Lung (tissue), 12 donors: Measurements from ENCODE around the gene NETO2. TPM values are rescaled to one million over a fixed set of nuclear protein-coding genes. Genes with fewer than 3 reads are reported as not detected.
"Not testable (repeated sequence)": the region's sequence is repeated elsewhere in the genome, so short reads cannot be mapped to it uniquely, and the experiment has no call there.

Source experiments
- ATAC-seq: fragments of 200-7000 bp; cut with Tn5 transposase; one replicate; pipeline ENCODE4 v1.9.1; 2020; ENCODE audit warnings: moderate number of reproducible peaks; ENCODE audit not compliant: insufficient read depth, low FRiP score
- DNase-seq, 3 donors: peaks; one replicate each; pipeline ENCODE4 v3.0.0-alpha.2; 2013 to 2017
- H3K27ac ChIP-seq, 2 donors: one replicate each; pipeline ENCODE4 v1.5.1; 2013; ENCODE audit warnings: mild to moderate bottlenecking in 2 of 2, moderate library complexity in 2 of 2, control low read depth in 1 of 2, inconsistent platforms in 1 of 2, low read depth in 1 of 2, low read length in 1 of 2
- H3K27me3 ChIP-seq, 3 donors: one replicate each; pipeline ENCODE4 v1.5.1; 2013; ENCODE audit warnings: low read length in 2 of 3; ENCODE audit not compliant: control insufficient read depth in 3 of 3, insufficient read depth in 3 of 3
- H3K36me3 ChIP-seq, 4 donors: one replicate each; pipeline ENCODE4 v1.5.1; 2013; ENCODE audit warnings: low read length in 4 of 4, mild to moderate bottlenecking in 1 of 4, moderate library complexity in 1 of 4; ENCODE audit not compliant: control insufficient read depth in 4 of 4, insufficient read depth in 4 of 4
- H3K4me1 ChIP-seq, 5 donors: one replicate each; pipeline ENCODE4 v1.5.1; 2013; ENCODE audit warnings: low read length in 5 of 5, mild to moderate bottlenecking in 2 of 5, moderate library complexity in 1 of 5; ENCODE audit not compliant: control insufficient read depth in 5 of 5, insufficient read depth in 5 of 5
- H3K4me3 ChIP-seq: one replicate; pipeline ENCODE4 v1.5.1; 2013; ENCODE audit warnings: mild to moderate bottlenecking, control low read depth, moderate library complexity
- H3K9ac ChIP-seq, 2 donors: one replicate each; pipeline ENCODE4 v1.5.1; 2013; ENCODE audit warnings: low read length in 2 of 2, control low read depth in 1 of 2; ENCODE audit not compliant: insufficient read depth in 1 of 2
- H3K9me3 ChIP-seq, 4 donors: one replicate each; pipeline ENCODE4 v1.5.1; 2013; ENCODE audit warnings: low read length in 3 of 4, mild to moderate bottlenecking in 1 of 4, moderate library complexity in 1 of 4; ENCODE audit not compliant: control insufficient read depth in 4 of 4, insufficient read depth in 3 of 4
- CTCF ChIP-seq: IDR thresholded peaks from 2 replicates; pipeline ENCODE4 v1.5.1; 2012; ENCODE audit warnings: mild to moderate bottlenecking; ENCODE audit errors: control extremely low read depth, extremely low read depth
- WGBS, 2 donors: extraction: QIAGEN DNeasy Blood & Tissue Kit; methylation state at CpG; one replicate each; pipeline ENCODE4 v1.1.7; 2013; 5-methylcytosine and 5-hydroxymethylcytosine counted together
- polyA plus RNA-seq, 2 donors: library from polyadenylated mRNA; stranded (reverse); fragments of 200-250 nt; gene quantifications; one replicate each; pipeline ENCODE4 v1.2.1, GENCODE V29; 2013
- total RNA-seq, 2 donors: library from RNA; depleted of rRNA in 1 of 2; stranded (reverse); fragments of >200 nt in 1 of 2; gene quantifications; one replicate each; pipeline ENCODE4 v1.2.1, GENCODE V29; 2014 to 2021
- donor health status: control.
- donor health status: control.
- donor health status: Bipolar disorder and iron deficiency.
- donor health status: healthy.
- donor health status: DM: yes; HTN: yes; CAD: no.

Gene NETO2
- total and polyA plus RNA-seq, 4 donors, result 2.7 to 16.6 (median 9.7) TPM

GRCh38 chr16:47060596-47060995, 83.1 kb downstream of the NETO2 start:
- H3K4me1 ChIP-seq, result no peaks in the 10 kb centered on the region
- no peak for DNase-seq
- peaks cover 0 to 7% (median 0%) of the 10 kb centered on the region in 4 donors for H3K9me3 ChIP-seq
- no peak for TF ChIP-seq CTCF
- no peaks in the 10 kb centered on the region for H3K36me3 ChIP-seq
- 95 to 98% methylated on average over 3 of the region's 3 CpGs for WGBS, 2 donors
- H3K27me3 ChIP-seq, result no peaks in the 10 kb centered on the region
- no peak overlapping the region for H3K9ac ChIP-seq
- no peak overlapping the region for H3K4me3 ChIP-seq
- ATAC-seq, result no peak
- H3K27ac ChIP-seq, result no peak overlapping the region

- DNase-seq, result no peak
- no peaks in the 10 kb centered on the region for H3K36me3 ChIP-seq
- no peak overlapping the region for H3K9ac ChIP-seq
- WGBS, 2 donors, result 94 to 95% methylated on average over 7 of the region's 7 CpGs
- H3K27me3 ChIP-seq, result no peaks in the 10 kb centered on the region
- TF ChIP-seq CTCF, result no peak
- H3K4me1 ChIP-seq, result no peaks in the 10 kb centered on the region
- ATAC-seq, result no peak
- no peak overlapping the region for H3K27ac ChIP-seq
- no peak overlapping the region for H3K4me3 ChIP-seq
- peaks cover 0 to 7% (median 0%) of the 10 kb centered on the region in 4 donors for H3K9me3 ChIP-seq
These were observed 83.8 kb downstream of the NETO2 start for GRCh38 chr16:47059991-47060390.

DNA sequence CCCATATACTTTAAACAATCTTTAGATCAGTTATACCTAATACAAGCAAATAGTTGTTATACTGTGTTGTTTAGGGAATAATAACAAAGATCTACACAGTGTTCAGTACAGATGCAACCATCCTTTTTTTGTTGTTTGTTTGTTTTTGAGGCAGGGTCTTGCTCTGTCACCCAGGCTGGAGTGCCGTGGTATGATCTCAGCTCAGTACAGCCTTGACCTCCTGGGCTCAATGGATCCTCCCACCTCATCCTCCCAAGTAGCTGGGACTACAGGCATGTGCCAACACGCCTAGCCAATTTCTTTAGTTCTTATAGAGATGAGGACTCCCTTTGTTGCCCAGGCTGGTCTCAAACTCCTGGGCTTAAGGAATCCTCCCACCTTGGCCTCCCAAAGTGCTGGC, 84.6 kb downstream of the NETO2 start:
- H3K27me3 ChIP-seq, H3K4me3 ChIP-seq, ATAC-seq, H3K9ac ChIP-seq, H3K9me3 ChIP-seq, H3K36me3 ChIP-seq, DNase-seq, H3K27ac ChIP-seq, H3K4me1 ChIP-seq: not testable (repeated sequence)
- WGBS, 2 donors, result 78 to 89% methylated on average over 2 of the region's 2 CpGs

- ATAC-seq (no peak), DNase-seq (peak in 1 of 3 donors; percentile 7)
- H3K36me3 ChIP-seq, result no peaks in the 10 kb centered on the region
- no peaks in the 10 kb centered on the region for H3K4me1 ChIP-seq
- no peak overlapping the region for H3K27ac ChIP-seq
- H3K9ac ChIP-seq, result no peak overlapping the region
- no peak for TF ChIP-seq CTCF
- peaks cover 0 to 7% (median 0%) of the 10 kb centered on the region in 4 donors for H3K9me3 ChIP-seq
- H3K4me3 ChIP-seq, result no peak overlapping the region
- 82 to 85% methylated on average over 13 to 14 of the region's 14 CpGs for WGBS, 2 donors
- no peaks in the 10 kb centered on the region for H3K27me3 ChIP-seq
These were observed 85.3 kb downstream of the NETO2 start for GRCh38 chr16:47058295-47059086.
